ENCODE results near the gene COL12A1. TPM values are rescaled to one million over a fixed set of nuclear protein-coding genes. Genes with fewer than 3 reads are reported as not detected.

The COL12A1 gene
- polyA plus RNA-seq, 1 donor (not counting 4 experiments of a cell fraction or from before 2014, with no cell fraction given), result 96.9 TPM

DNA sequence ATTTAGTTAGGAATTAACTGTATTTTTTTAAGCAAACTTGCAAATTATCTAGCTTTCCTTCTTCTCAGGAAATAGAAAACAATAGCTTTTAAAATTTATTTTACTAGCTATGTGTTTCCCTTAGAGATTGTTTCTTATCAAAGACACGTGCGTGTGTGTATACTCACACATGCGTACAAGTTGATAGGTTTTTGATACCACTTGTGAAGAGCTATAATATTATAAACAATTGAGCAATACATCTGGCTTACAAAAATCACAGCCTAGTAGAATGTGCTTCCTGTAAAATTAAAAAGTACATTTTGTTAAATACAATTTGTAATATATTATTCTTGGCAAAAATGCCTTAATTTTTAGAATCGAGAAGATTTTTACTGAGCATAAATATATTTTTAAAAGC is 33.9 kb downstream of the COL12A1 start:
- dilution Hi-C loops (cut with MboI; ENCODE audit: extremely low pct_ligation_motif_present, low sequenced_read_pairs), result no loop called here
- H3K79me2 ChIP-seq (ENCODE audit: control insufficient read depth, insufficient read depth, low read length), result peaks cover 24% of the 10 kb centered on the region

DNA sequence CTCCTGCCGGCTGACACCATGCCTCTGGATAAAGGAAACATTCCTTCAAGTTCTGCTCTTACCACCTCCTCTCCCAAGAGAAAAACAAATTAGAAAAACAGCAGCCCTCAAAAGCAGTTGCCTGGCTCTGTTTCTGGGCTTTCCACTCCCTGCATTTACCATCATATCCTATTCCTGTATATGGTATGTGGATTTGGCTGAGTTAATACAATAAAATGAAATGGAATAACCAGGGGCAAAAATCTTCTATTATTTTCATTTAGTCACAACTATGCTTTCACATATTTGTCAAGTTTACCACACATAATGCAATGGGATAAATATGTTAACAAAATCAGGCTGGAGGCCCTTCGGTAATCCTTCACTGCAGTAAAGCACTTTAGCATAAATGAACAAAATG is 34.3 kb downstream of the COL12A1 start:
- Histone ChIP-seq H4K20me1 (ENCODE audit: control insufficient read depth, extremely low read depth, insufficient read depth, low read length) (no peaks in the 10 kb centered on the region), H3K9me1 (ENCODE audit: control insufficient read depth, extremely low read depth, insufficient read depth, low read length) (no peaks in the 10 kb centered on the region), H2AFZ (ENCODE audit: control insufficient read depth, low read length) (no peak overlapping the region), H3K4me3 (ENCODE audit: control insufficient read depth in 2 of 3, extremely low read depth in 1 of 3, insufficient read depth in 2 of 3, low read depth in 1 of 3, low read length in 3 of 3) (no peak overlapping the region), H3K9ac (ENCODE audit: control insufficient read depth, extremely low read depth, insufficient read depth, low read length) (no peak overlapping the region), H3K9me3 (ENCODE audit: control insufficient read depth, low read depth, low read length) (no peaks in the 10 kb centered on the region), H3K4me2 (ENCODE audit: control insufficient read depth, extremely low read depth, insufficient read depth, low read depth, low read length) (no peak overlapping the region), H3K79me2 (ENCODE audit: control insufficient read depth, insufficient read depth, low read length) (peaks cover 24% of the 10 kb centered on the region), H3K36me3 (ENCODE audit: control insufficient read depth in 2 of 2, extremely low read depth in 1 of 2, insufficient read depth in 2 of 2, low read length in 2 of 2) (peaks cover 8 to 16% of the 10 kb centered on the region in 2 experiments), H3K27ac (ENCODE audit: control insufficient read depth, insufficient read depth, low read length) (no peak overlapping the region), H3K27me3 (ENCODE audit: control insufficient read depth, extremely low read depth, insufficient read depth, low read length) (no peaks in the 10 kb centered on the region), H3K4me1 (ENCODE audit: control insufficient read depth, extremely low read depth, insufficient read depth, low read length) (no peaks in the 10 kb centered on the region)
- dilution Hi-C loops (cut with MboI; ENCODE audit: extremely low pct_ligation_motif_present, low sequenced_read_pairs), result no loop called here
- no peak for FAIRE-seq
- TF ChIP-seq, protein P1, sequence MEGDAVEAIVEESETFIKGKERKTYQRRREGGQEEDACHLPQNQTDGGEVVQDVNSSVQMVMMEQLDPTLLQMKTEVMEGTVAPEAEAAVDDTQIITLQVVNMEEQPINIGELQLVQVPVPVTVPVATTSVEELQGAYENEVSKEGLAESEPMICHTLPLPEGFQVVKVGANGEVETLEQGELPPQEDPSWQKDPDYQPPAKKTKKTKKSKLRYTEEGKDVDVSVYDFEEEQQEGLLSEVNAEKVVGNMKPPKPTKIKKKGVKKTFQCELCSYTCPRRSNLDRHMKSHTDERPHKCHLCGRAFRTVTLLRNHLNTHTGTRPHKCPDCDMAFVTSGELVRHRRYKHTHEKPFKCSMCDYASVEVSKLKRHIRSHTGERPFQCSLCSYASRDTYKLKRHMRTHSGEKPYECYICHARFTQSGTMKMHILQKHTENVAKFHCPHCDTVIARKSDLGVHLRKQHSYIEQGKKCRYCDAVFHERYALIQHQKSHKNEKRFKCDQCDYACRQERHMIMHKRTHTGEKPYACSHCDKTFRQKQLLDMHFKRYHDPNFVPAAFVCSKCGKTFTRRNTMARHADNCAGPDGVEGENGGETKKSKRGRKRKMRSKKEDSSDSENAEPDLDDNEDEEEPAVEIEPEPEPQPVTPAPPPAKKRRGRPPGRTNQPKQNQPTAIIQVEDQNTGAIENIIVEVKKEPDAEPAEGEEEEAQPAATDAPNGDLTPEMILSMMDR (optimal IDR thresholded peaks at IDR 0.05 in 1 of 3, IDR thresholded peaks at IDR 0.05 in 1 of 3, conservative IDR thresholded peaks at IDR 0.05 in 1 of 3; ENCODE audit: extremely low read depth in 1 of 3, insufficient read depth in 2 of 3, low read length in 3 of 3), result no peak
- TF ChIP-seq EZH2 (IDR thresholded peaks at IDR 0.05; ENCODE audit: low read length), result no peak
- no peak for DNase-seq (ENCODE audit: low read depth, low spot score)

More for the DNA sequence above, 33.9 kb downstream of the COL12A1 start:
- Histone ChIP-seq H3K27me3 (ENCODE audit: control insufficient read depth, extremely low read depth, insufficient read depth, low read length) (no peaks in the 10 kb centered on the region), H3K27ac (ENCODE audit: control insufficient read depth, insufficient read depth, low read length) (no peak overlapping the region), H3K4me3 (ENCODE audit: control insufficient read depth in 2 of 3, extremely low read depth in 1 of 3, insufficient read depth in 2 of 3, low read depth in 1 of 3, low read length in 3 of 3) (no peak overlapping the region), H3K36me3 (ENCODE audit: control insufficient read depth in 2 of 2, extremely low read depth in 1 of 2, insufficient read depth in 2 of 2, low read length in 2 of 2) (peaks cover 8 to 16% of the 10 kb centered on the region in 2 experiments), H3K4me2 (ENCODE audit: control insufficient read depth, extremely low read depth, insufficient read depth, low read depth, low read length) (no peak overlapping the region), H3K9me3 (ENCODE audit: control insufficient read depth, low read depth, low read length) (no peaks in the 10 kb centered on the region), H3K9me1 (ENCODE audit: control insufficient read depth, extremely low read depth, insufficient read depth, low read length) (no peaks in the 10 kb centered on the region), H3K9ac (ENCODE audit: control insufficient read depth, extremely low read depth, insufficient read depth, low read length) (no peak overlapping the region), H4K20me1 (ENCODE audit: control insufficient read depth, extremely low read depth, insufficient read depth, low read length) (no peaks in the 10 kb centered on the region), H2AFZ (ENCODE audit: control insufficient read depth, low read length) (no peak overlapping the region), H3K4me1 (ENCODE audit: control insufficient read depth, extremely low read depth, insufficient read depth, low read length) (no peaks in the 10 kb centered on the region)
- no peak for DNase-seq (ENCODE audit: low read depth, low spot score)
- TF ChIP-seq EZH2 (IDR thresholded peaks at IDR 0.05; ENCODE audit: low read length), result no peak
- TF ChIP-seq, protein P1 (optimal IDR thresholded peaks at IDR 0.05 in 1 of 3, IDR thresholded peaks at IDR 0.05 in 1 of 3, conservative IDR thresholded peaks at IDR 0.05 in 1 of 3; ENCODE audit: extremely low read depth in 1 of 3, insufficient read depth in 2 of 3, low read length in 3 of 3), result no peak
- no peak for FAIRE-seq

Data from keratinocyte (primary cell).